ENCODE data around the gene ZFPL1. TPM values are rescaled to one million over a fixed set of nuclear protein-coding genes. Genes with fewer than 3 reads are reported as not detected.

ZFPL1 gene
- total and polyA plus RNA-seq, 10 of the 15 experiments (the other 5 are each of a cell fraction or from before 2014, with no cell fraction given): 2.2 to 37.8 (median 27.0) TPM

- TF ChIP-seq CEBPZ (IDR thresholded peaks at IDR 0.05; ENCODE audit: low read depth, low read length): no peak
Observed at GRCh38 chr11:65040520-65040846, 43.5 kb upstream of the ZFPL1 start (continued).

- H3K4me2 ChIP-seq (ENCODE audit: control insufficient read depth, insufficient read depth): peak within 1 kb of the TSS; percentile 76
- ChIA-PET CTCF (interaction anchor here (0.6 to 3.3 kb wide), 15 partner anchors 13 to 208 kb away, joined by 3 to 9 read pairs (median 4); partner anchors contain the start of genes ARL2, FAU, MRPL49 and TM7SF2), POLR2A (interaction anchor here (0.5 to 2.6 kb wide), 15 partner anchors 8 to 81 kb away, joined by 3 to 12 read pairs (median 4); partner anchors contain the start of genes ARL2, FAU, MRPL49 and SNX15), SMC1A (ENCODE audit: uncharacterized antibody, unreplicated experiment) (interaction anchor here (1.0 to 2.8 kb wide), 9 partner anchors 9 to 70 kb away, joined by 3 to 10 read pairs (median 4); partner anchors contain the start of genes CDCA5, SNX15 and TM7SF2), RAD21 (ENCODE audit: unreplicated experiment) (interaction anchor here (0.8 to 2.6 kb wide), 10 partner anchors 12 to 81 kb away, joined by 3 to 8 read pairs (median 4); partner anchors contain the start of genes ARL2, FAU, MRPL49 and SNX15)
- peaks cover 0 to 5% of the 10 kb centered on the region in 2 experiments; a peak in 3 of 4 replicates for H3K36me3 ChIP-seq (ENCODE audit: control insufficient read depth in 2 of 2, insufficient read depth in 2 of 2, low read length in 1 of 2)
- DNase-seq (ENCODE audit: low read depth, low spot score) (peak; percentile 86), ATAC-seq (peak; percentile 98), FAIRE-seq (peak; percentile 98)
- H3K79me2 ChIP-seq (ENCODE audit: control insufficient read depth, insufficient read depth, low read length): peaks cover 5% of the 10 kb centered on the region
- H4K20me1 ChIP-seq (ENCODE audit: control insufficient read depth, insufficient read depth): no peaks in the 10 kb centered on the region
- BruUV-seq (replicated peaks): no TSS peak
- intact Hi-C loops (cut with micrococcal nuclease; ENCODE audit: unreplicated experiment): loop anchor here (2.0 to 5.0 kb wide), 2 partner anchors 36 to 76 kb away; partner anchors contain the start of gene ZNHIT2
- H3K27ac ChIP-seq (ENCODE audit: control insufficient read depth, insufficient read depth): peak within 1 kb of the TSS; percentile 85
- peaks cover 17% of the 10 kb centered on the region for H3K4me1 ChIP-seq (ENCODE audit: control insufficient read depth, insufficient read depth, low read length)
- 1% methylated on average over 71 of the region's 91 CpGs for WGBS (ENCODE audit: insufficient coverage, insufficient replicate concordance, low lambda C conversion rate, missing lambda C conversion rate)
- peak within 1 kb of the TSS; percentile 88 for H2AFZ ChIP-seq (ENCODE audit: control insufficient read depth, low read depth, low read length)
- peak within 1 kb of the TSS; percentile 81 for H3K4me3 ChIP-seq
- in situ Hi-C loops (cut with MboI): no loop called here
- H3K9ac ChIP-seq (ENCODE audit: control insufficient read depth, insufficient read depth, low read length): peak within 1 kb of the TSS; percentile 61
- no peaks in the 10 kb centered on the region for H3K9me3 ChIP-seq (replicated peaks; ENCODE audit: control insufficient read depth, insufficient read depth, low read length)
- no peaks in the 10 kb centered on the region for H3K27me3 ChIP-seq (replicated peaks in 1 of 2; ENCODE audit: control insufficient read depth in 2 of 2, insufficient read depth in 2 of 2, low read length in 1 of 2)
- TF ChIP-seq DPF2 (IDR thresholded peaks at IDR 0.05) (peak; percentile 85), SRF (IDR thresholded peaks at IDR 0.05; ENCODE audit: low read depth in 2 of 2, low read length in 2 of 2) (no peak), GATAD2B (conservative IDR thresholded peaks at IDR 0.05; ENCODE audit: low read depth) (peak; percentile 92), RB1 (IDR thresholded peaks at IDR 0.05; ENCODE audit: borderline replicate concordance) (0 out of 2 replicates have a peak, but pooled peaks have one; percentile 41), HDAC6 (IDR thresholded peaks at IDR 0.05; ENCODE audit: unreplicated experiment) (peak; percentile 35), STAT1 (conservative IDR thresholded peaks at IDR 0.05) (0 out of 2 replicates have a peak, but pooled peaks have one; percentile 38), WRNIP1 (IDR thresholded peaks at IDR 0.05; ENCODE audit: borderline replicate concordance, low read depth, low read length) (no peak), CEBPZ (IDR thresholded peaks at IDR 0.05; ENCODE audit: low read depth, low read length) (no peak), RCOR1 (conservative IDR thresholded peaks at IDR 0.05; ENCODE audit: low read depth, low read length) (0 out of 2 replicates have a peak, but pooled peaks have one; percentile 65), NBN (IDR thresholded peaks at IDR 0.05) (no peak), POU2F2 (IDR thresholded peaks at IDR 0.05; ENCODE audit: borderline replicate concordance, low read depth, low read length) (0 out of 3 replicates have a peak, but pooled peaks have one; percentile 25)
Observed at GRCh38 chr11:65040847-65041622, 43.0 kb upstream of the ZFPL1 start, which contains the start of gene SAC3D1. Gene SAC3D1, plus strand, starts transcription at chr11:65041210. Its CDS starts 83 bp downstream, at chr11:65041293.

Measured in GM12878 (cell line).